Measurements from ENCODE around the gene SAPCD2.
"Not testable (repeated sequence)": the region's sequence is repeated elsewhere in the genome, so short reads cannot be mapped to it uniquely, and the experiment has no call there.

Gene SAPCD2

GRCh38 chr9:137063311-137064026 is 6.9 kb downstream of the SAPCD2 start:
- no peak for TF ChIP-seq CTCF (IDR thresholded peaks at IDR 0.05; ENCODE audit: insufficient read depth, low read length, missing control alignments)
- H3K4me3 ChIP-seq (ENCODE audit: low read depth, low read length): no peak overlapping the region
- CTCF ChIA-PET: interaction anchor here (0.7 to 21.0 kb wide), 20 partner anchors 9 to 286 kb away, joined by 3 to 364 read pairs (median 4); partner anchors contain the start of genes ABCA2, ENTPD2, FUT7 and MAN1B1
- POLR2A ChIA-PET: no interaction called here
- DNase-seq (ENCODE audit: low read depth, low spot score): no peak

- POLR2A ChIA-PET; H3K4me3 ChIP-seq (ENCODE audit: low read depth, low read length): not testable (repeated sequence)
- CTCF ChIA-PET: interaction anchor here (2.6 to 21.0 kb wide), 5 partner anchors 11 to 276 kb away, joined by 6 to 364 read pairs (median 208); partner anchors contain the start of genes ABCA2, ENTPD2, FUT7 and MAN1B1
Measured at GRCh38 chr9:137062798-137063197, 7.6 kb downstream of the SAPCD2 start.

DNA sequence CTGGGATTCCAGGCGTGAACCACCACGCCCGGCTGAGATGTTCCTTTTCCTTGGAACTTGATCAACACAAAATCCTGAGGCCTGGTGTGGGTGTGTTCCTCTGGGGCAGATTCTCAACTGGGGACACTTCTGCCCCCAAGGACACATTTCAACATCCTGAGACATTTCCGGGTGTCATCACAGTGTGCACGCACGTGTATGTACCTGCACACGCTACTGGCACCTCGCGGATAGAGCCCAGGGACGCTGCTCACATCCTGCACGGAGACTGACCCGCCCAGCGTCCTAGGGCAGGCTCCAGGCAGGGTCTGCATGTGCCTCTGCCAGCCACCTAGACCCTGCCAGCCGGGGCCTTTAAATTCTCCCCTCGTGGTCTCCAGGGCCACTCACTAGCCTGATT is 8.0 kb downstream of the SAPCD2 start:
- DNase-seq (ENCODE audit: low read depth, low spot score): no peak
- H3K4me3 ChIP-seq (ENCODE audit: low read depth, low read length): no peak overlapping the region
- POLR2A ChIA-PET: no interaction called here
- CTCF ChIA-PET: interaction anchor here (2.6 to 21.0 kb wide), 5 partner anchors 11 to 275 kb away, joined by 6 to 364 read pairs (median 208); partner anchors contain the start of genes ABCA2, ENTPD2, FUT7 and MAN1B1
- TF ChIP-seq CTCF (IDR thresholded peaks at IDR 0.05; ENCODE audit: insufficient read depth, low read length, missing control alignments): no peak

More at GRCh38 chr9:137062798-137063197, 7.6 kb downstream of the SAPCD2 start:
- not testable (repeated sequence) for DNase-seq (ENCODE audit: low read depth, low spot score)

DNA sequence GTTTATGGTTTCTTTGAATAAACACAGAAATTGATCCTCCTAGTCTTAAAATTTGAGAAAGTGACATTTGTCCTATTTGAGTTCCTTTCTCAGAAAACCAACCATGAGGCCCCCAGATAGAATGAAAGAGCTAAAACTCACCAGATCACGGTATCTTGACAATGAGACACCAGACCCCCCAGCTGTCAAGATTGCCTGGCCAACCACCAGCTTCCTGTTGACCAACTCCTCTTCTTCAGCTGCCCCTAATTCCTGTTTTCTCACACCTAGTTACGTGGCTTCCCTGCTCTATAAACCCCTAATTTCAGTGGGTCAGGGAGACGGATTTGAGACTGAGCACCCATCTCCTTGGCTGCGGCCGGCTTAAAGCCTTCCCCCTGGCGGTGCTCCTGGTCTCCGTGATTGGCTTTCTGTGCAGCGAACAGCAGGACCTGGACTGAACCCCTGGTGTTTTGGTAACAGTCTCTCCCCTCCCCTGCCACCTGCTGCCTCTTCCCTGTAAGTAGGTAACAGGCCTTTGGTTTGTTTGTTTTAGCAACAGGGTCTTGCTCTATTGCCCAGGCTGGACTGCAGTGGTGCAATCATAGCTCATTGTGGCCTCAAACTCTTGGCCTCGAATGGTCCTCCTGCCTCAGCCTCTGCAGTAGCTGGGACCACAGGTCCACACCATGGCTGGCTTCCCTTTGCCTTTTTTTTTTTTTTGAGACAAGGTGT is 11.7 kb downstream of the SAPCD2 start:
- no peak for TF ChIP-seq CTCF (IDR thresholded peaks at IDR 0.05; ENCODE audit: insufficient read depth, low read length, missing control alignments)
- no peak for DNase-seq (ENCODE audit: low read depth, low spot score)
- CTCF ChIA-PET: interaction anchor here (0.7 to 21.0 kb wide), 8 partner anchors 7 to 271 kb away, joined by 3 to 364 read pairs (median 8); partner anchors contain the start of genes ABCA2, ENTPD2, FUT7 and NPDC1
- POLR2A ChIA-PET: interaction anchor here (0.6 kb wide), 1 partner anchor 174 kb away, joined by 3 read pairs; no protein-coding TSS in a partner anchor
- H3K4me3 ChIP-seq (ENCODE audit: low read depth, low read length): no peak overlapping the region

DNA sequence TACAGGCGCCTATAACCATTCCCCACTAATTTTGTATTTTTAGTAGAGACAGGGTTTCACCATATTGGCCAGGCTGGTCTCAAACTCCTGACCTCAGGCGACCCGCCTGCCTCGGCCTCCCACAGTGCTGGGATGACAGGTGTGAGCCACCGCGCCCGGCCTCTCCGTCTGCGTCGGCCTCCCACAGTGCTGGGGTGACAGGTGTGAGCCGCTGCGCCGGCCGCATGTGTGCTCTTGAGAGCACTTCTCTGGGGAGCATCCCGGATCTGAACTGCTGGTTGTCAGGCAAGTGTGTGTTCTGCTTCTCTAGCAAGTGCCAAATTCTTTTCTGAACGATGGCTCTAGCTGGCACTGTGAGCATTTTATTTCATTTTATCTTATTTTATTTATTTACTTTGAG is 12.8 kb downstream of the SAPCD2 start:
- CTCF ChIA-PET: interaction anchor here (0.6 to 21.0 kb wide), 4 partner anchors 6 to 26 kb away, joined by 3 to 364 read pairs (median 182); partner anchors contain the start of genes ABCA2, ENTPD2, FUT7 and NPDC1
- no peak for DNase-seq (ENCODE audit: low read depth, low spot score)
- POLR2A ChIA-PET: no interaction called here

More for the DNA sequence above, 12.8 kb downstream of the SAPCD2 start:
- TF ChIP-seq CTCF (IDR thresholded peaks at IDR 0.05; ENCODE audit: insufficient read depth, low read length, missing control alignments): no peak
- H3K4me3 ChIP-seq (ENCODE audit: low read depth, low read length): no peak overlapping the region

Measured in AG04449 (cell line).